Large intestine (tissue), 3 donors: Measurements from ENCODE around the gene CYP2C19. TPM values are rescaled to one million over a fixed set of nuclear protein-coding genes. Genes with fewer than 3 reads are reported as not detected.
"Not testable (repeated sequence)": the region's sequence is repeated elsewhere in the genome, so short reads cannot be mapped to it uniquely, and the experiment has no call there.

Source experiments
- DNase-seq, 2 donors: peaks; one replicate each; pipeline versions ENCODE4 v3.0.0 to v3.0.0-alpha.2; 2013
- H3K27ac ChIP-seq: one replicate; pipeline ENCODE4 v1.5.1; 2013; ENCODE audit warnings: low read length
- H3K27me3 ChIP-seq: 2 replicates; pipeline ENCODE4 v1.6.1; 2013; ENCODE audit warnings: low read length; ENCODE audit not compliant: control insufficient read depth, insufficient read depth
- H3K36me3 ChIP-seq: 2 replicates; pipeline ENCODE4 v1.6.1; 2013; ENCODE audit warnings: low read length; ENCODE audit not compliant: control insufficient read depth, insufficient read depth
- H3K4me1 ChIP-seq: one replicate; pipeline ENCODE4 v1.6.1; 2013; ENCODE audit warnings: low read length; ENCODE audit not compliant: control insufficient read depth, insufficient read depth
- H3K4me3 ChIP-seq: one replicate; pipeline ENCODE4 v1.5.1; 2013; ENCODE audit warnings: low read length
- H3K9me3 ChIP-seq: one replicate; pipeline ENCODE4 v1.6.1; 2013; ENCODE audit warnings: mild to moderate bottlenecking, low read depth, low read length, moderate library complexity; ENCODE audit not compliant: control insufficient read depth
- WGBS: methylation state at CpG from one replicate; pipeline ENCODE4 v1.1.5; 2013; ENCODE audit warnings: low lambda C conversion rate; ENCODE audit not compliant: insufficient coverage; 5-methylcytosine and 5-hydroxymethylcytosine counted together
- polyA plus RNA-seq: library from polyadenylated mRNA; unstranded; fragments of 120-200 nt; gene quantifications from one replicate; pipeline ENCODE4 v1.2.1, GENCODE V29; 2013

The CYP2C19 gene
- polyA plus RNA-seq, 1 donor = 26.9 TPM

GRCh38 chr10:94780844-94781243, 18.4 kb downstream of the CYP2C19 start:
- no CpG with 5 or more reads among the region's 1 CpG for WGBS
- no peak overlapping the region for H3K4me3 ChIP-seq
- peaks cover 5% of the 10 kb centered on the region for H3K4me1 ChIP-seq
- H3K36me3 ChIP-seq = peaks cover 13% of the 10 kb centered on the region
- no peak for DNase-seq
- H3K27me3 ChIP-seq = no peaks in the 10 kb centered on the region
- H3K9me3 ChIP-seq = no peaks in the 10 kb centered on the region
- no peak overlapping the region for H3K27ac ChIP-seq

DNA sequence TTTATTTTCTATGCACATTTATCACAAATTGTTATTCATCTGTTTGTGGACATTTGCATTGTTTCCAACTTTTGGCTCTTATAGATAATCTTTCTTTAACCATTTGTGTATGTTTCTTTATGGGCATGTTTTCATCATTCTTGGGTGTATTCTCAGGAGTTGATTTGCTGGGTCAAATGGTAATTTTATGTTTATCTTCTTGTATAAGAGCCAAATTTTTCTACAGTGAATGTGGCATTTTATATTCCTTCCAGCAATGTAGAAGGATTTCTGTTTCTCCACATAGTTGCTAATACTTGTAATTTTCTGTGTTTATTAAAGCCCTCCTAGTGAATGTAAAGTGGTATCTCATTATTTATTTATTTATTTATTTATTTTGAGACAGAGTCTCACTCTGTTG, 21.8 kb downstream of the CYP2C19 start:
- Histone ChIP-seq H3K9me3 (no peaks in the 10 kb centered on the region), H3K27ac (no peak overlapping the region), H3K36me3 (peaks cover 15% of the 10 kb centered on the region), H3K27me3 (no peaks in the 10 kb centered on the region), H3K4me3 (no peak overlapping the region), H3K4me1 (no peaks in the 10 kb centered on the region)
- DNase-seq = no peak

GRCh38 chr10:94785211-94785610, 22.7 kb downstream of the CYP2C19 start:
- peaks cover 15% of the 10 kb centered on the region for H3K36me3 ChIP-seq

DNA sequence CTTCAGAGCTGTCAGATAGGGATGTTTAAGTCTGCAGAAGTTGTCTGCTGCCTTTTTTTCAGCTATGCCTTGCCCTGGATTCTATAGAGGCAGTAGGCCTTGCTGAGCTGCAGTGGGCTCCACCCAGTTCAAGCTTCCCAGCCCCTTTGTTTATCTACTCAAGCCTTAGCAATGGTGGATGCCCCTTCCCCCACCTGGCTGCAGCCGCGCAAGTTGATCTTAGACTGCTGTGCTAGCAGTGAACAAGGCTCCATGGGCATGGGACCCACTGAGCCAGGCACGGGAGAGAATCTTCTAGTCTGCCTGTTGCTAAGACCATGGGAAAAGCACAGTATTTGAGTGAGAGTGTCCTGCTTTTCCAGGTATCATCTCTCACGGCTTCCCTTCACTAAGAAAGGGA, 38.1 kb downstream of the CYP2C19 start:
- not testable (repeated sequence) for H3K9me3 ChIP-seq, H3K4me1 ChIP-seq, H3K27me3 ChIP-seq, DNase-seq, H3K27ac ChIP-seq, H3K4me3 ChIP-seq
- no CpG with 5 or more reads among the region's 4 CpGs for WGBS
- H3K36me3 ChIP-seq = peaks cover 24% of the 10 kb centered on the region

More at GRCh38 chr10:94785211-94785610, 22.7 kb downstream of the CYP2C19 start:
- WGBS = 100% methylated on average over 1 of the region's 2 CpGs
- Histone ChIP-seq H3K27me3 (no peaks in the 10 kb centered on the region), H3K4me3 (no peak overlapping the region), H3K9me3 (no peaks in the 10 kb centered on the region), H3K27ac (no peak overlapping the region), H3K4me1 (no peaks in the 10 kb centered on the region)
- DNase-seq = no peak

DNA sequence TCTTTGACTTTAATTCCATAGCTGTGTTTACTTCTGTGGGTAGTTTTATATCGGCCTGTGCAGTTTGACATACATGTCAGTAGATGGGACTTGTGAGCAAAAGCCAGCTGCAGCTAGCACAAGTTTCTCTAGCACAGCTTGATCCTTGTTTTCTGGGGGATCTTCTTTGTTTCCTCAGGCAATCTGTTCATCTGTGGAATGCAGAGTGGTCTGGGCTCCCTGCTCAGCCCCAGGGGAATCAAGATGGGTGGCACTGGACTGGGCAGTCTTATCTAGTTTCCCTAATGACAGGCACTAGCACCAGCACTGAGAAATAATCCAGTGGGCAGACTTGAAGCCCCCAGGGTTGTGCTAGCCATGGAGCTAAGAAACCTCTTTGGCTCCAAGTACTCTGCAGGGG, 40.8 kb downstream of the CYP2C19 start:
- WGBS = no CpG with 5 or more reads among the region's 1 CpG
- H3K4me3 ChIP-seq = no peak overlapping the region
- DNase-seq = no peak
- no peaks in the 10 kb centered on the region for H3K9me3 ChIP-seq
- no peak overlapping the region for H3K27ac ChIP-seq
- H3K27me3 ChIP-seq = no peaks in the 10 kb centered on the region
- H3K4me1 ChIP-seq = no peaks in the 10 kb centered on the region
- peaks cover 26% of the 10 kb centered on the region for H3K36me3 ChIP-seq

DNA sequence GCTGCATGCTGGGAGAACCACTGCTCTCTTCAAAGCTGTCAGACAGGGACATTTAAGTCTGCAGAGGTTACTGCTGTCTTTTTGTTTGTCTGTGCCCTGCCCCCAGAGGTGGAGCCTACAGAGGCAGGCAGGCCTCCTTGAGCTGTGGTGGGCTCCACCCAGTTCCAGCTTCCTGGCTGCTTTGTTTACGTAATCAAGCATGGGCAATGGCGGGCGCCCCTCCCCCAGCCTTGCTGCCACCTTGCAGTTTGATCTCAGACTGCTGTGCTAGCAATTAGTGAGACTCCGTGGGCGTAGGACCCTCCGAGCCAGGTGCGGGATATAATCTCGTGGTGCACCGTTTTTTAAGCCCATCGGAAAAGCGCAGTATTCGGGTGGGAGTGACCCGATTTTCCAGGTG, 67.5 kb downstream of the CYP2C19 start:
- H3K36me3 ChIP-seq, H3K9me3 ChIP-seq, H3K4me3 ChIP-seq, H3K27me3 ChIP-seq, H3K27ac ChIP-seq, DNase-seq, H3K4me1 ChIP-seq: not testable (repeated sequence)
- WGBS = no CpG with 5 or more reads among the region's 13 CpGs

DNA sequence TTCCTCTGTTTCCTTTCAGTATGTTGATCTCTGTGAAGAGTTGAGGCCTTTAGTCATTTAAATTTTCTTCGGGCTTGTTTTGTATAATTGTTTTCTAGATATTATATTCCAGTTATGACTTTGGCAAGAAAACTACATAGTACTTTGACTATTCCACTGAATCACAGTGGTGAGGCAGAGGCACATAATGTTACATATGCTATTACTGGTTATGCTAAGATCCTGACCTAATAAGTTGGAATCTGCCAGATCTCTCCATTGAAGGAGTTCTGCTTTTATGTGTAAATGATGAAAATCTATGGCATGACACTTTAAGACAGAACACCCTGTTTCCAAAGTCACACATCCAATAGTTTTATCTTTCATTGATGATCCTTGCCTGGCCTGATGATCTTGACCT, 83.7 kb downstream of the CYP2C19 start:
- Histone ChIP-seq H3K4me1 (no peaks in the 10 kb centered on the region), H3K4me3 (no peak overlapping the region), H3K27ac (no peak overlapping the region), H3K9me3 (no peaks in the 10 kb centered on the region), H3K36me3 (peaks cover 10% of the 10 kb centered on the region), H3K27me3 (no peaks in the 10 kb centered on the region)
- no CpG with 5 or more reads among the region's 1 CpG for WGBS
- DNase-seq = no peak

GRCh38 chr10:94850766-94851165, 88.3 kb downstream of the CYP2C19 start:
- H3K27me3 ChIP-seq = no peaks in the 10 kb centered on the region
- no peaks in the 10 kb centered on the region for H3K9me3 ChIP-seq
- H3K36me3 ChIP-seq = peaks cover 8% of the 10 kb centered on the region
- no peak for DNase-seq
- no CpG with 5 or more reads among the region's 1 CpG for WGBS
- no peaks in the 10 kb centered on the region for H3K4me1 ChIP-seq
- no peak overlapping the region for H3K4me3 ChIP-seq
- no peak overlapping the region for H3K27ac ChIP-seq

DNA sequence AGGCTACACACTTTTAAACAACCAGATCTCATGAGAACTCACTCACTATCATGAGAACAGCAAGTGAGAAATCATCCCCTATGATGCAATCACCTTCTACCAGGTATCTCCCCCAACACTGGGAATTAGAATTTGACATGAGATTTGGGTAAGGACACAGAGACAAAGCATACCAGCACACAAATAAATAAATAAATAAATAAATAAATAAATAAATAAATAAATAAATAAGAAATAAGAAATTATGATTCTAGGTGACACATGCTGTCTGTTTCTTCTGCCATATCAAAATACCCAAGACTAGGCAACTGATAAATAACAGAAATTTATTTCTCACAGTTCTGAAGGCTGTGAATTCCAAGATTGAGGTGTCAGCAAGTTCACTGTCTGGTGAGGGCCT, 88.8 kb downstream of the CYP2C19 start:
- Histone ChIP-seq H3K36me3 (peaks cover 8% of the 10 kb centered on the region), H3K27ac (no peak overlapping the region), H3K4me1 (no peaks in the 10 kb centered on the region), H3K4me3 (no peak overlapping the region), H3K27me3 (no peaks in the 10 kb centered on the region), H3K9me3 (no peaks in the 10 kb centered on the region)
- DNase-seq = no peak

GRCh38 chr10:94852438-94852837, 90.0 kb downstream of the CYP2C19 start:
- Histone ChIP-seq H3K9me3 (no peaks in the 10 kb centered on the region), H3K4me3 (no peak overlapping the region), H3K4me1 (no peaks in the 10 kb centered on the region), H3K27me3 (no peaks in the 10 kb centered on the region), H3K27ac (no peak overlapping the region), H3K36me3 (peaks cover 8% of the 10 kb centered on the region)
- no peak for DNase-seq
- WGBS = no CpG with 5 or more reads among the region's 3 CpGs

- no peak for DNase-seq
- Histone ChIP-seq H3K27ac (no peak overlapping the region), H3K9me3 (peaks cover 2% of the 10 kb centered on the region), H3K4me1 (no peaks in the 10 kb centered on the region), H3K36me3 (peaks cover 8% of the 10 kb centered on the region), H3K27me3 (no peaks in the 10 kb centered on the region), H3K4me3 (no peak overlapping the region)
- 80% methylated on average over 1 of the region's 1 CpG for WGBS
Observed at GRCh38 chr10:94853065-94853464, 90.6 kb downstream of the CYP2C19 start.
